ENCODE measurements around the gene PSORS1C1. TPM values are rescaled to one million over a fixed set of nuclear protein-coding genes. Genes with fewer than 3 reads are reported as not detected.

PSORS1C1 gene
- total and polyA plus RNA-seq, 2 donors: 0.14 to 2.0 TPM

DNA sequence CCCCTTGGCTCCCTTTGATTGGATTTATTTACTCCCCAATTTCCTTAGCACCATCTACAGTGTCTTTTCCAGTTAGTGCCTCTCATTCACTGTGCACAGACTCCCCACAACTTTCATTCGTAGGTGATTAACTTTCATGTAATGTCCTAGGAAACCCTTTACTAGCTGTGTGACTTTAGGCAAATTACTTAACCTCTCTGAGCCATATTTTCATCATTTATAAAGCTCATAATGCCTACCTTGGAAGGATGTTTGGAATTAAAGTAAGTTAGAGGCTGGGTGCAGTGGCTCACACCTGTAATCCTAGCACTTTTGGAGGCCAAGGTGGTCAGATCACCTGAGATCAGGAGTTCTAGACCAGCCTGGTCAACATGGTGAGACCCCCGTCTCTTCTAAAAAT is 22.4 kb upstream of the PSORS1C1 start:
- Histone ChIP-seq H3K9me3 (ENCODE audit: control insufficient read depth in 2 of 2, insufficient read depth in 1 of 2, low read length in 1 of 2) (no peaks in the 10 kb centered on the region), H3K27ac (ENCODE audit: low read depth in 1 of 2, low read length in 1 of 2) (no peak overlapping the region), H3K4me3 (ENCODE audit: low read length in 2 of 2) (no peak overlapping the region), H3K27me3 (ENCODE audit: control insufficient read depth in 2 of 2, insufficient read depth in 1 of 2, low read length in 1 of 2) (no peaks in the 10 kb centered on the region), H3K36me3 (ENCODE audit: control insufficient read depth in 2 of 2, insufficient read depth in 2 of 2, low read length in 1 of 2) (no peaks in the 10 kb centered on the region), H3K4me1 (ENCODE audit: control insufficient read depth in 2 of 2, insufficient read depth in 2 of 2, low read length in 2 of 2) (peaks cover 8 to 12% of the 10 kb centered on the region in 2 donors)
- WGBS: 99% methylated on average over 2 of the region's 2 CpGs
- DNase-seq (ENCODE audit: low read depth in 6 of 9, low spot score in 9 of 9): no peak

DNA sequence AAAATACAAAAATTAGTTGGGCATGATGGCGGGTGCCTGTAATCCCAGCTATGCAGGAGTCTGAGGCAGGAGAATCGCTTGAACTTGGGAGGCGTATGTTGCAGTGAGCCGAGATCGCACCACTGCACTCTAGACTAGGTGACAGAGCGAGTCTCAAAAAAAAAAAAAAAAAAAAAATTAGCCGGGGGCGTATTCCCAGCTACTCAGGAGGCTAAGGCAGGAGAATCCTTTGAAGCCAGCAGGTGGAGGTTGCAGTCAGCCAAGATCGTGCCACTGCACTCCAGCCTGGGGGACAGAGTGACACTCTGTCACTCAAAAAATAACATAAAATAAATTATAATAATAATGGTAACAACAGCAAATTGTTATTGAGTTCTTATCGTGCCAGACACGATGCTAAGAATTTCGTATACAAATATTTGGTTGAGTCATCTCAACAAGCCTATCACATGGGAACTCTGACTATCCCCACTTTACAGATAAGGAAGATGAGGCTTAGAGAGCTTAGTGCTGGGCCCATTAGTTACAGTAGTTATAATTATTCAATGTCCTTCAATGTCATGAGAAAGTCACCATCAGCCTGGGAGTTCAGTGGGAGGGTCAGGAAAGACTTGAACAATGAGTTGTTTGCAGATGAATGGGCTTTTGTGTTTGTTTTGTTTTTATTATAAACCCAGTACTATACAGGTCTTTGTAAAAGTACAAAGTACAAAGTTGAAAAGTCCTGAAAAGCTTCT is 21.7 kb upstream of the PSORS1C1 start:
- H3K27ac ChIP-seq (ENCODE audit: low read depth in 1 of 2, low read length in 1 of 2): no peak overlapping the region
- whole genome bisulfite sequencing: 98% methylated on average over 12 of the region's 12 CpGs
- H3K9me3 ChIP-seq (ENCODE audit: control insufficient read depth in 2 of 2, insufficient read depth in 1 of 2, low read length in 1 of 2): no peaks in the 10 kb centered on the region
- DNase-seq (ENCODE audit: low read depth in 6 of 9, low spot score in 9 of 9): no peak
- H3K36me3 ChIP-seq (ENCODE audit: control insufficient read depth in 2 of 2, insufficient read depth in 2 of 2, low read length in 1 of 2): no peaks in the 10 kb centered on the region
- H3K27me3 ChIP-seq (ENCODE audit: control insufficient read depth in 2 of 2, insufficient read depth in 1 of 2, low read length in 1 of 2): no peaks in the 10 kb centered on the region
- H3K4me1 ChIP-seq (ENCODE audit: control insufficient read depth in 2 of 2, insufficient read depth in 2 of 2, low read length in 2 of 2): peaks cover 8 to 12% of the 10 kb centered on the region in 2 donors
- no peak overlapping the region for H3K4me3 ChIP-seq (ENCODE audit: low read length in 2 of 2)

DNA sequence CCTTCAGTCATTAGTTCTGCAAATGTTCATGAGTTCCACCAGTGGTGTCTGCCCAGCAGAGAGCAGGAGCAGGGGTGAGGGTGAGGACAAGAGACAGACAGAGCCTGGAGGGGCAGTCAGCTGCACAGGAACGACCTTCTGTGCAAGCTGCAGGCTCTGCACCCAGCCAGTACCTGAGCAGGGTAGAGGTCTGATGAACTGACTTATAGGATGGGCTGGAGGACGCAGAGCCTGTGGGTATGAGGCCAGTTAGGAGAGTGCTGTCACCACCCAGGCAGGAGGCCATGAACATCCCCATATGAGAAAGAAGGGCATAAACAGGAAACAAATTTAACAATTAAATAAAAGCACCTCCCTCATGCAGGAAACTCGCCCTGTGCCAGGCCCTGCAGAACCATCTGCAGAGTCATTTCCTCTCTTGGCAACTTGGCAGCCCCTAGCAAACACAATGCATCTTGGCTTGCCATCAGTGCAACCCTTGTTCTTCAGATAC is 20.2 kb upstream of the PSORS1C1 start:
- peak in 4 of 9 donors; percentile 18 to 61 (median 30) for DNase-seq (ENCODE audit: low read depth in 6 of 9, low spot score in 9 of 9)
- no peaks in the 10 kb centered on the region for H3K9me3 ChIP-seq (ENCODE audit: control insufficient read depth in 2 of 2, insufficient read depth in 1 of 2, low read length in 1 of 2)
- H3K27me3 ChIP-seq (ENCODE audit: control insufficient read depth in 2 of 2, insufficient read depth in 1 of 2, low read length in 1 of 2): no peaks in the 10 kb centered on the region
- peak overlapping the region; percentile 29 to 82 for H3K27ac ChIP-seq (ENCODE audit: low read depth in 1 of 2, low read length in 1 of 2)
- 7% methylated on average over 3 of the region's 3 CpGs for WGBS
- H3K36me3 ChIP-seq (ENCODE audit: control insufficient read depth in 2 of 2, insufficient read depth in 2 of 2, low read length in 1 of 2): no peaks in the 10 kb centered on the region
- H3K4me1 ChIP-seq (ENCODE audit: control insufficient read depth in 2 of 2, insufficient read depth in 2 of 2, low read length in 2 of 2): peaks cover 8 to 12% of the 10 kb centered on the region in 2 donors
- H3K4me3 ChIP-seq (ENCODE audit: low read length in 2 of 2): no peak overlapping the region

DNA sequence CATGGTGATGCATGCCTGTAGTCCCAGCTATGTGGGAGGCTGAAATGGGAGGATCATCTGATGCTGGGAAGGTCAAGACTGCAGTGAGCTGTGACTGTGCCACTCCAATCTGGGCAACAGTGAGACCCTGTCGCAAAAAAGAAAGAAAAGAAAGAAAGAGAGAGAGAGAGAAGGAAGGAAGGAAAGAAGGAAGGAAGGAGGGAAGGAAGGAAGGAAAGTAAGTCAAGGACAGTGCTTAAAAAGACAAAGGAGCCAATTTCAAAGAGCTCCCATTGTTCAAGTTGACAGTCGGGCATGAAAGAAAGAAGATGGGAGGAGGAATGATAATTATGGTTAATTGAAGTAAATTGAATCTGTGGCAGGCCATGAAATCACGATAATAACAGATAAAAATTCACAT is 18.4 kb upstream of the PSORS1C1 start:
- DNase-seq (ENCODE audit: low read depth in 6 of 9, low spot score in 9 of 9): no peak
- H3K4me1 ChIP-seq (ENCODE audit: control insufficient read depth in 2 of 2, insufficient read depth in 2 of 2, low read length in 2 of 2): peaks cover 8 to 12% of the 10 kb centered on the region in 2 donors

DNA sequence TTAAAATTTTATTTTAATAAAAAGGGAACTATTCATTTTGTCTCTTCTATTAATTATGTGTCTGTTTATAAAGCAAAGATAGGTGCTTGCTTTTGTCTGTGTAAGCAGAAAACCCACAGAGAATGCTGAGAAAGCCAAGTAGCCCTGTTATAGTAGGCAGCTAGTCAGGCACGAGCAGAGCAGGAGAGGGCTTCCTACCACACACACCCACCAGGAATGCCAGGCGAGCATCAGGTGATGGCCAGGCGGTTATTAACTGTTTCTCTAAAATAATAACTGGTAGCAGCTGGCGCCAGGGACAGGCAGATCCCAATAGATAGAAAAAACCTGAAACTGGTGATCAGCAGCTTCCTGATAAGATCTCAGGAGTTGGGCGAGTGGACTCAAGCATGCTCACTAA is 17.9 kb upstream of the PSORS1C1 start:
- WGBS: 91% methylated on average over 5 of the region's 5 CpGs
- no peak for DNase-seq (ENCODE audit: low read depth in 6 of 9, low spot score in 9 of 9)
- Histone ChIP-seq H3K27me3 (ENCODE audit: control insufficient read depth in 2 of 2, insufficient read depth in 1 of 2, low read length in 1 of 2) (no peaks in the 10 kb centered on the region), H3K36me3 (ENCODE audit: control insufficient read depth in 2 of 2, insufficient read depth in 2 of 2, low read length in 1 of 2) (no peaks in the 10 kb centered on the region), H3K4me1 (ENCODE audit: control insufficient read depth in 2 of 2, insufficient read depth in 2 of 2, low read length in 2 of 2) (peaks cover 8 to 12% of the 10 kb centered on the region in 2 donors), H3K4me3 (ENCODE audit: low read length in 2 of 2) (no peak overlapping the region), H3K27ac (ENCODE audit: low read depth in 1 of 2, low read length in 1 of 2) (no peak overlapping the region), H3K9me3 (ENCODE audit: control insufficient read depth in 2 of 2, insufficient read depth in 1 of 2, low read length in 1 of 2) (no peaks in the 10 kb centered on the region)

More for the DNA sequence above, 18.4 kb upstream of the PSORS1C1 start:
- no peaks in the 10 kb centered on the region for H3K27me3 ChIP-seq (ENCODE audit: control insufficient read depth in 2 of 2, insufficient read depth in 1 of 2, low read length in 1 of 2)
- no peak overlapping the region for H3K4me3 ChIP-seq (ENCODE audit: low read length in 2 of 2)
- no peak overlapping the region for H3K27ac ChIP-seq (ENCODE audit: low read depth in 1 of 2, low read length in 1 of 2)
- H3K36me3 ChIP-seq (ENCODE audit: control insufficient read depth in 2 of 2, insufficient read depth in 2 of 2, low read length in 1 of 2): no peaks in the 10 kb centered on the region
- no peaks in the 10 kb centered on the region for H3K9me3 ChIP-seq (ENCODE audit: control insufficient read depth in 2 of 2, insufficient read depth in 1 of 2, low read length in 1 of 2)
- 94% methylated on average over 3 of the region's 3 CpGs for WGBS

DNA sequence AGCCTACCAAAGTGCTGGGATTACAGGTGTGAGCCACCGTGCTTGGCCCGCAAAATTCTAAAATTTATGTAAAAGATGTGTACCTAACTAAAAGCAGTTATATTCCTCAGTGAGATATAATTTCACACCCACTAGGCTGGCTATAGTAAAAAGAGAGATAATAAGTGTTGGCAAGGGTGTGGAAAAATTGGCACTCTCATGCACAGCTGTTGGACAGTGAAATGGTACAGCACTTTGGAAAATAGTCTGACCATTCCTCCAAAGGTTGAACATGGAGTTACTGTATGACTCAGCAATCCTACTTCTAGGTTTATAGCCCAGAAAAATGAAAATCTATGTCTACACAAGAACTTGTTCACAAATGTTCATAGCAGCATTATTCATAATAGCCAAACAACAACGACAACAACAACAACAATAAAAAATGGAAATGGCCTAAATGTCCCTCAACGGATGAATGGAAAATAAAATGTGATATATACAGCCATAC is 16.1 kb upstream of the PSORS1C1 start:
- no peak overlapping the region for H3K4me3 ChIP-seq (ENCODE audit: low read length in 2 of 2)

DNA sequence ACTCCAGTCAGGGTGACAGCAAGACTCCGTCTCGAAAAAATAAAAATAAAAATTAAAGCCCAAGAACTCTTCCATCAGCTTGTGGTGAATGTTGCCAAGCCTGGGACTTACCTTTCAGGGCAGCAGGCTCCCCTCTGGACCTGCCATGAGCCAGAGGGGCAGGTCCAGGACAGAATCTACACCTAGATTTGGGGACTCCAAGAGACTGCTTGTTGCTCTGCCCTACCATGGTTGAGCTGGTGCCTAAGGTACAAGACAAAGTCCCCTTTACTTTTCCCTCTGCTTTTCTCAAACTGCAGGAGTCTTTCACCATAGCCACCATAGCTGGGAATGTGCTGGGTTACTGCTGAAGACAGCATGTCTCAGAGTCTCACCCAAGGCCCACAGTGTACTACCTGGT is 11.5 kb upstream of the PSORS1C1 start:
- 98% methylated on average over 2 of the region's 2 CpGs for WGBS
- peaks cover 0 to 2% of the 10 kb centered on the region in 2 donors for H3K4me1 ChIP-seq (ENCODE audit: control insufficient read depth in 2 of 2, insufficient read depth in 2 of 2, low read length in 2 of 2)
- no peak overlapping the region for H3K27ac ChIP-seq (ENCODE audit: low read depth in 1 of 2, low read length in 1 of 2)
- H3K4me3 ChIP-seq (ENCODE audit: low read length in 2 of 2): no peak overlapping the region
- no peaks in the 10 kb centered on the region for H3K36me3 ChIP-seq (ENCODE audit: control insufficient read depth in 2 of 2, insufficient read depth in 2 of 2, low read length in 1 of 2)
- DNase-seq (ENCODE audit: low read depth in 6 of 9, low spot score in 9 of 9): no peak
- no peaks in the 10 kb centered on the region for H3K27me3 ChIP-seq (ENCODE audit: control insufficient read depth in 2 of 2, insufficient read depth in 1 of 2, low read length in 1 of 2)
- H3K9me3 ChIP-seq (ENCODE audit: control insufficient read depth in 2 of 2, insufficient read depth in 1 of 2, low read length in 1 of 2): no peaks in the 10 kb centered on the region

More for the DNA sequence above, 16.1 kb upstream of the PSORS1C1 start:
- Histone ChIP-seq H3K27ac (ENCODE audit: low read depth in 1 of 2, low read length in 1 of 2) (no peak overlapping the region), H3K9me3 (ENCODE audit: control insufficient read depth in 2 of 2, insufficient read depth in 1 of 2, low read length in 1 of 2) (no peaks in the 10 kb centered on the region), H3K27me3 (ENCODE audit: control insufficient read depth in 2 of 2, insufficient read depth in 1 of 2, low read length in 1 of 2) (no peaks in the 10 kb centered on the region), H3K36me3 (ENCODE audit: control insufficient read depth in 2 of 2, insufficient read depth in 2 of 2, low read length in 1 of 2) (no peaks in the 10 kb centered on the region), H3K4me1 (ENCODE audit: control insufficient read depth in 2 of 2, insufficient read depth in 2 of 2, low read length in 2 of 2) (peaks cover 8 to 14% of the 10 kb centered on the region in 2 donors)
- DNase-seq (ENCODE audit: low read depth in 6 of 9, low spot score in 9 of 9): no peak
- WGBS: 95% methylated on average over 4 of the region's 4 CpGs

DNA sequence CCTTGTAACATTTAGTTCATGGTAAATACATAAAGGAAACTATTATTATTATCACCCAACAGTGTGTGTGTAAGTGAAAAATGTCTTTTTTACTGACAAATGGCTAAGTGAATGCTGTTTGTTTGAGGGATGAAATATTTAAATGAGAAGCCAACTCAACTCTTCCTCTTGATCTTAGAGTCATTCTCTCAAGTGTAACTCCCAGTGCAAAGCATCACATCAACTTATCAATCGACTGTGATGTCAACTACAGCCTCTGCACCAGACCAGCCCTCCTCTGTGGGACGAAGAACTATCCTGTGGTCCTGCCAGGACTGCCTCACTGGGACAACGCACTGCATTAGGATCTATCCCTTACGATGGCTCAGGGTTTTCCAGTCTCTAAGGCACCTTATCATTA is 7.5 kb upstream of the PSORS1C1 start:
- H3K27ac ChIP-seq (ENCODE audit: low read depth in 1 of 2, low read length in 1 of 2): no peak overlapping the region
- H3K4me3 ChIP-seq (ENCODE audit: low read length in 2 of 2): no peak overlapping the region
- H3K36me3 ChIP-seq (ENCODE audit: control insufficient read depth in 2 of 2, insufficient read depth in 2 of 2, low read length in 1 of 2): no peaks in the 10 kb centered on the region
- 86% methylated on average over 4 of the region's 4 CpGs for WGBS
- peaks cover 0 to 27% of the 10 kb centered on the region in 2 donors for H3K27me3 ChIP-seq (ENCODE audit: control insufficient read depth in 2 of 2, insufficient read depth in 1 of 2, low read length in 1 of 2)
- H3K4me1 ChIP-seq (ENCODE audit: control insufficient read depth in 2 of 2, insufficient read depth in 2 of 2, low read length in 2 of 2): peaks cover 0 to 2% of the 10 kb centered on the region in 2 donors
- no peak for DNase-seq (ENCODE audit: low read depth in 6 of 9, low spot score in 9 of 9)
- no peaks in the 10 kb centered on the region for H3K9me3 ChIP-seq (ENCODE audit: control insufficient read depth in 2 of 2, insufficient read depth in 1 of 2, low read length in 1 of 2)

DNA sequence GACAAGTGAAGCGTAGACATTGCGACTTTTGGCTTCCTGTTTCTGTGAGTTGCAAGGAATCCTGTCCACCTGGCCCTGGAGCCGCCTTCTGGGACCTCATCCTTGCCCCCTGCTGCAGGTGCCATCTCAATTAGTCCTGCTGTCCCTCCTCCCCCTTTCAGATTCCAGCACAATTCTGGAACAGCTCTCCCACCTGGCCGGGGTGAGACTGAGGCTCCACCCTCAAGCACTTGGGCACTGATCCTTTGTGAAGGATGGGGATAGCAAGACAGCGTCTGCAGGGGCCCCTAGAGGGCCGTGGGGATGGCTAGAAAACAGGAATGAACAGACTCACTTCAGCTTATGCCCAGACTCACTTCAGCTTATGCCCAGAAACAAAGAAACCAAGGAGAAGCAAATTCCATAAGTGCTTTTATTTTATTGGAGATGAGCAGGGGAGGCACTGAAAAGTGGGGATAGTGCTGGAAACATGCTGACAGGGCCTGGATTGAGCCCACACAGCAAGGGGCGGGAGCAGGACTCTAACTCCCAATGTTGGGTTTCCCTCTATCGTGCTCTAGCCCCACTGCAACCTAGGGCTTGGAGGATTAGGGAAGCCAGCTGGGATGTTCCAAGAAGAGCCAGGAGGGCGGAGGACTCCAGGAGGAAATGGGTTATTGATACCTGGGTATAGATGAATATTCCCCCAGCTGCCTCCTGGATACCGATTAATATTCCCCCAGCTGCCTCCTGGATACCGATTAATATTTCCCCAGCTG is 3.6 kb upstream of the PSORS1C1 start:
- H3K9me3 ChIP-seq (ENCODE audit: control insufficient read depth in 2 of 2, insufficient read depth in 1 of 2, low read length in 1 of 2): no peaks in the 10 kb centered on the region
- peaks cover 0 to 45% of the 10 kb centered on the region in 2 donors for H3K27me3 ChIP-seq (ENCODE audit: control insufficient read depth in 2 of 2, insufficient read depth in 1 of 2, low read length in 1 of 2)
- peaks cover 0 to 3% of the 10 kb centered on the region in 2 donors for H3K4me1 ChIP-seq (ENCODE audit: control insufficient read depth in 2 of 2, insufficient read depth in 2 of 2, low read length in 2 of 2)
- no peak for DNase-seq (ENCODE audit: low read depth in 6 of 9, low spot score in 9 of 9)
- H3K36me3 ChIP-seq (ENCODE audit: control insufficient read depth in 2 of 2, insufficient read depth in 2 of 2, low read length in 1 of 2): no peaks in the 10 kb centered on the region
- H3K4me3 ChIP-seq (ENCODE audit: low read length in 2 of 2): no peak overlapping the region
- H3K27ac ChIP-seq (ENCODE audit: low read depth in 1 of 2, low read length in 1 of 2): no peak overlapping the region
- 92% methylated on average over 11 of the region's 11 CpGs for WGBS
